ENCODE measurements around the gene TBC1D7. TPM values are rescaled to one million over a fixed set of nuclear protein-coding genes. Genes with fewer than 3 reads are reported as not detected.
A peak's percentile ranks its signal among the peaks of the same experiment; 100 is the strongest.

The TBC1D7 gene
- total RNA-seq, 1 donor from 2014 or later: 27.9 TPM

GRCh38 chr6:13359287-13359686, 30.9 kb upstream of the TBC1D7 start:
- DNase-seq (ENCODE audit: low read depth) (no peak), FAIRE-seq (no peak)
- Histone ChIP-seq H2AFZ (ENCODE audit: low read depth, low read length) (no peak overlapping the region), H3K79me2 (ENCODE audit: insufficient read depth, low read length) (no peaks in the 10 kb centered on the region), H3K36me3 (ENCODE audit: insufficient read depth, low read length) (no peaks in the 10 kb centered on the region), H3K27ac (ENCODE audit: low read depth, low read length) (no peak overlapping the region), H3K27me3 (ENCODE audit: insufficient read depth, low read length) (no peaks in the 10 kb centered on the region), H3K9me3 (ENCODE audit: insufficient read depth, low read depth, low read length) (no peaks in the 10 kb centered on the region), H3K4me3 (ENCODE audit: insufficient read depth, low read depth, low read length) (no peak overlapping the region), H4K20me1 (ENCODE audit: insufficient read depth, low read length) (no peaks in the 10 kb centered on the region), H3K4me1 (ENCODE audit: insufficient read depth, low read length) (peaks cover 39% of the 10 kb centered on the region), H3K4me2 (ENCODE audit: low read length) (no peak overlapping the region), H3K9ac (ENCODE audit: low read length) (no peak overlapping the region)
- Mint-ChIP-seq H3K9me3 (ENCODE audit: unreplicated experiment) (no peaks in the 10 kb centered on the region), H3K27me3 (ENCODE audit: low read depth, unreplicated experiment) (no peaks in the 10 kb centered on the region), H3K4me3 (ENCODE audit: unreplicated experiment) (no peak overlapping the region), H3K27ac (ENCODE audit: unreplicated experiment) (no peak overlapping the region), H3K36me3 (ENCODE audit: low read depth, unreplicated experiment) (peaks cover 2% of the 10 kb centered on the region), H3K4me1 (ENCODE audit: low read depth, unreplicated experiment) (peaks cover 50% of the 10 kb centered on the region)
- no peak for TF ChIP-seq CTCF (IDR thresholded peaks at IDR 0.05; ENCODE audit: insufficient read depth, low read depth, low read length)

GRCh38 chr6:13358511-13358910, 30.2 kb upstream of the TBC1D7 start:
- H3K4me2 ChIP-seq (ENCODE audit: low read length): no peak overlapping the region
- no peak overlapping the region for H2AFZ ChIP-seq (ENCODE audit: low read depth, low read length)
- Mint-ChIP-seq H3K4me3 (ENCODE audit: unreplicated experiment) (no peak overlapping the region), H3K4me1 (ENCODE audit: low read depth, unreplicated experiment) (peaks cover 58% of the 10 kb centered on the region), H3K36me3 (ENCODE audit: low read depth, unreplicated experiment) (no peaks in the 10 kb centered on the region), H3K27ac (ENCODE audit: unreplicated experiment) (no peak overlapping the region), H3K9me3 (ENCODE audit: unreplicated experiment) (no peaks in the 10 kb centered on the region), H3K27me3 (ENCODE audit: low read depth, unreplicated experiment) (no peaks in the 10 kb centered on the region)
- no peaks in the 10 kb centered on the region for H3K27me3 ChIP-seq (ENCODE audit: insufficient read depth, low read length)
- DNase-seq (ENCODE audit: low read depth) (no peak), FAIRE-seq (no peak)
- H3K79me2 ChIP-seq (ENCODE audit: insufficient read depth, low read length): no peaks in the 10 kb centered on the region
- peaks cover 46% of the 10 kb centered on the region for H3K4me1 ChIP-seq (ENCODE audit: insufficient read depth, low read length)
- TF ChIP-seq EZH2 (IDR thresholded peaks at IDR 0.05; ENCODE audit: insufficient read depth, low read length): no peak
- no peak for TF ChIP-seq CTCF (IDR thresholded peaks at IDR 0.05; ENCODE audit: insufficient read depth, low read depth, low read length)
- no peak overlapping the region for H3K4me3 ChIP-seq (ENCODE audit: insufficient read depth, low read depth, low read length)
- no peak overlapping the region for H3K9ac ChIP-seq (ENCODE audit: low read length)
- H3K27ac ChIP-seq (ENCODE audit: low read depth, low read length): no peak overlapping the region
- H3K36me3 ChIP-seq (ENCODE audit: insufficient read depth, low read length): no peaks in the 10 kb centered on the region
- H3K9me3 ChIP-seq (ENCODE audit: insufficient read depth, low read depth, low read length): no peaks in the 10 kb centered on the region
- no peaks in the 10 kb centered on the region for H4K20me1 ChIP-seq (ENCODE audit: insufficient read depth, low read length)

- Histone ChIP-seq H3K9me3 (ENCODE audit: insufficient read depth, low read depth, low read length) (no peaks in the 10 kb centered on the region), H3K36me3 (ENCODE audit: insufficient read depth, low read length) (no peaks in the 10 kb centered on the region), H3K4me3 (ENCODE audit: insufficient read depth, low read depth, low read length) (no peak overlapping the region), H2AFZ (ENCODE audit: low read depth, low read length) (no peak overlapping the region), H3K79me2 (ENCODE audit: insufficient read depth, low read length) (no peaks in the 10 kb centered on the region), H3K4me2 (ENCODE audit: low read length) (peak overlapping the region; percentile 76), H4K20me1 (ENCODE audit: insufficient read depth, low read length) (no peaks in the 10 kb centered on the region), H3K27ac (ENCODE audit: low read depth, low read length) (peak overlapping the region; percentile 64), H3K4me1 (ENCODE audit: insufficient read depth, low read length) (peaks cover 48% of the 10 kb centered on the region), H3K27me3 (ENCODE audit: insufficient read depth, low read length) (no peaks in the 10 kb centered on the region), H3K9ac (ENCODE audit: low read length) (peak overlapping the region; percentile 7)
- no peak overlapping the region for H3K4me3 Mint-ChIP-seq (ENCODE audit: unreplicated experiment)
- no peaks in the 10 kb centered on the region for H3K27me3 Mint-ChIP-seq (ENCODE audit: low read depth, unreplicated experiment)
- peaks cover 60% of the 10 kb centered on the region for H3K4me1 Mint-ChIP-seq (ENCODE audit: low read depth, unreplicated experiment)
- DNase-seq (ENCODE audit: low read depth) (peak; percentile 78), FAIRE-seq (no peak)
- no peaks in the 10 kb centered on the region for H3K36me3 Mint-ChIP-seq (ENCODE audit: low read depth, unreplicated experiment)
- H3K27ac Mint-ChIP-seq (ENCODE audit: unreplicated experiment): peak overlapping the region; percentile 99
- TF ChIP-seq EZH2 (IDR thresholded peaks at IDR 0.05; ENCODE audit: insufficient read depth, low read length): no peak
- TF ChIP-seq CTCF (IDR thresholded peaks at IDR 0.05; ENCODE audit: insufficient read depth, low read depth, low read length): peak; percentile 19
- H3K9me3 Mint-ChIP-seq (ENCODE audit: unreplicated experiment): no peaks in the 10 kb centered on the region
Observed at GRCh38 chr6:13357551-13358075, 29.3 kb upstream of the TBC1D7 start.
